B cell (primary cell): ENCODE measurements around the gene LBH. TPM values are rescaled to one million over a fixed set of nuclear protein-coding genes. Genes with fewer than 3 reads are reported as not detected.

ENCODE experiments used
- ATAC-seq: fragments of 200-7000 bp; cut with Tn5 transposase; one replicate; pipeline ENCODE4 v1.10.0; 2021; ENCODE audit warnings: low read depth, mild to moderate bottlenecking, moderate number of reproducible peaks, moderate library complexity
- CTCF ChIA-PET: fragments of 350-600 bp; sonication (Branson Sonifier 250); formaldehyde crosslinking; loops from one replicate; lab custom pipeline; 2021; ENCODE audit warnings: antibody characterized with exemption, inconsistent platforms; lab: Charles Lee
- POLR2A ChIA-PET: fragments of 350-600 bp; sonication (Branson Sonifier 250); formaldehyde crosslinking; loops from one replicate; lab custom pipeline; 2021; ENCODE audit warnings: antibody characterized with exemption; lab: Charles Lee
- DNase-seq: peaks from one replicate; pipeline ENCODE4 v3.0.0; 2013
- H2AFZ ChIP-seq: 2 replicates; pipeline ENCODE4 v1.6.1; 2012; ENCODE audit warnings: mild to moderate bottlenecking, low read depth, low read length; ENCODE audit not compliant: insufficient read depth, poor library complexity, severe bottlenecking
- H3K27ac ChIP-seq, 2 donors: 1 replicate in 1 of 2; 2 replicates in 1 of 2; pipeline ENCODE4 v1.5.1; 2012 to 2013; ENCODE audit warnings: low read length in 2 of 2, mild to moderate bottlenecking in 2 of 2, moderate library complexity in 1 of 2
- H3K27me3 ChIP-seq, 4 experiments: fragments of 200-600 bp in 1 of 4; sonication (generic) in 1 of 4; replicated peaks in 1 of 4; 1 replicate in 2 of 4; 2 replicates in 2 of 4; pipeline versions ENCODE4 v1.6.1 to v1.7.0; 2013 to 2016; ENCODE audit warnings: low read length in 3 of 4, mild to moderate bottlenecking in 2 of 4, mixed read lengths in 1 of 4, moderate library complexity in 1 of 4; ENCODE audit not compliant: insufficient read depth in 4 of 4, control insufficient read depth in 3 of 4; ENCODE audit errors: control extremely low read depth in 1 of 4
- H3K36me3 ChIP-seq, 2 experiments: replicated peaks in 1 of 2; 1 replicate in 1 of 2; 2 replicates in 1 of 2; pipeline versions ENCODE4 v1.6.1 to v1.7.1; 2013; ENCODE audit warnings: low read length in 1 of 2; ENCODE audit not compliant: insufficient read depth in 2 of 2, control insufficient read depth in 1 of 2; ENCODE audit errors: control extremely low read depth in 1 of 2, extremely low read depth in 1 of 2
- H3K4me1 ChIP-seq, 2 donors: fragments of 200-600 bp in 1 of 2; sonication (generic) in 1 of 2; 1 replicate in 1 of 2; 2 replicates in 1 of 2; pipeline versions ENCODE4 v1.5.1 to v1.6.1; 2013 to 2017; ENCODE audit warnings: low read length in 2 of 2; ENCODE audit not compliant: control insufficient read depth in 2 of 2, insufficient read depth in 2 of 2
- H3K4me2 ChIP-seq: replicated peaks from 2 replicates; pipeline ENCODE3; 2012; ENCODE audit warnings: mild to moderate bottlenecking, low read depth, low read length; ENCODE audit not compliant: poor library complexity, severe bottlenecking
- H3K4me3 ChIP-seq, 5 experiments: fragments of 200-600 bp in 1 of 5; sonication (generic) in 1 of 5; 1 replicate in 3 of 5; 2 replicates in 2 of 5; pipeline versions ENCODE4 v1.5.1 to v1.7.0; 2011 to 2016; ENCODE audit warnings: low read length in 4 of 5, mild to moderate bottlenecking in 4 of 5, low read depth in 2 of 5, control low read depth in 1 of 5, moderate library complexity in 1 of 5; ENCODE audit not compliant: insufficient read depth in 1 of 5; ENCODE audit errors: control extremely low read depth in 1 of 5, extremely low read depth in 1 of 5
- H3K79me2 ChIP-seq: fragments of 200-600 bp; sonication (generic); one replicate; pipeline ENCODE4 v1.6.0; 2016; ENCODE audit warnings: low read length; ENCODE audit not compliant: control insufficient read depth, insufficient read depth
- H3K9ac ChIP-seq: fragments of 200-600 bp; sonication (generic); 2 replicates; pipeline ENCODE4 v1.6.1; 2017; ENCODE audit warnings: mild to moderate bottlenecking, low read length, moderate library complexity
- H3K9me3 ChIP-seq, 3 donors: one replicate each; pipeline versions ENCODE4 v1.6.1 to v1.7.1; 2013; ENCODE audit warnings: low read length in 2 of 3; ENCODE audit not compliant: control insufficient read depth in 2 of 3, insufficient read depth in 1 of 3; ENCODE audit errors: control extremely low read depth in 1 of 3
- H4K20me1 ChIP-seq: 2 replicates; pipeline ENCODE4 v1.6.0; 2012; ENCODE audit warnings: mild to moderate bottlenecking, low read length; ENCODE audit not compliant: insufficient read depth, control insufficient read depth, poor library complexity, severe bottlenecking
- H3K27ac Mint-ChIP-seq: one replicate; pipeline ENCODE4 v1.8.0; 2021; ENCODE audit warnings: mixed read lengths
- H3K27me3 Mint-ChIP-seq: one replicate; pipeline ENCODE4 v1.8.0; 2021; ENCODE audit warnings: mixed read lengths
- H3K4me1 Mint-ChIP-seq: one replicate; pipeline ENCODE4 v1.8.0; 2021; ENCODE audit warnings: mixed read lengths
- H3K4me3 Mint-ChIP-seq: one replicate; pipeline ENCODE4 v1.8.0; 2021; ENCODE audit warnings: mixed read lengths
- H3K9me3 Mint-ChIP-seq: one replicate; pipeline ENCODE4 v1.8.0; 2022; ENCODE audit warnings: mixed read lengths; ENCODE audit not compliant: insufficient read depth
- CTCF ChIP-seq: fragments of 200-600 bp; IDR thresholded peaks from one replicate; pipeline ENCODE4 v1.8.0; 2022; ENCODE audit warnings: antibody characterized with exemption, mild to moderate bottlenecking
- EZH2 ChIP-seq: IDR thresholded peaks from 2 replicates; pipeline ENCODE4 v1.6.1; 2012; ENCODE audit warnings: borderline replicate concordance, low read depth, mild to moderate bottlenecking, moderate library complexity, low read length; ENCODE audit not compliant: insufficient read depth, poor library complexity, severe bottlenecking
- WGBS: methylation state at CpG from one replicate; pipeline ENCODE4 v1.1.5; 2013; ENCODE audit warnings: missing lambda C conversion rate; ENCODE audit not compliant: insufficient coverage; 5-methylcytosine and 5-hydroxymethylcytosine counted together
- intact Hi-C: fragments of 100-400 bp; cut with micrococcal nuclease; formaldehyde crosslinking; loops from one replicate; pipeline ENCODE4 v1.10.0; 2022
- polyA plus RNA-seq: library from polyadenylated mRNA; depleted of rRNA; stranded (reverse); fragments of >200 nt; gene quantifications from 2 replicates; pipeline ENCODE4 v1.2.3, GENCODE V29; 2012
- total RNA-seq, 2 donors: library from RNA; stranded (reverse); fragments of 120-200 nt in 1 of 2; gene quantifications; 1 replicate in 1 of 2; 2 replicates in 1 of 2; pipeline versions ENCODE4 v1.2.3 to v1.2.4, GENCODE V29; 2013 to 2022

Gene LBH
- total and polyA plus RNA-seq, 2 donors (not counting 1 experiment from before 2014, with no cell fraction given): 158 to 201 TPM

- H3K4me3 Mint-ChIP-seq: peak overlapping the region; percentile 80
- ChIA-PET CTCF (interaction anchor here (0.7 to 13.1 kb wide), 19 partner anchors 8 to 478 kb away, joined by 3 to 148 read pairs (median 5); partner anchors contain the start of gene YPEL5), POLR2A (interaction anchor here (0.5 to 5.2 kb wide), 5 partner anchors 26 to 281 kb away, joined by 3 to 59 read pairs (median 3); no protein-coding TSS in a partner anchor)
- no peak overlapping the region for H3K4me3 ChIP-seq
- no peak overlapping the region for H2AFZ ChIP-seq
- peaks cover 36 to 47% of the 10 kb centered on the region in 2 donors for H3K4me1 ChIP-seq
- WGBS: 100% methylated on average over 2 of the region's 3 CpGs
- H3K79me2 ChIP-seq: peaks cover 56% of the 10 kb centered on the region
- intact Hi-C loops: no loop called here
- no peaks in the 10 kb centered on the region for H3K27me3 ChIP-seq
- peaks cover 47% of the 10 kb centered on the region for H3K4me1 Mint-ChIP-seq
- TF ChIP-seq EZH2 (no peak), CTCF (no peak)
- H3K27ac ChIP-seq: no peak overlapping the region
- ATAC-seq (no peak), DNase-seq (no peak)
- H3K36me3 ChIP-seq: peaks cover 0 to 8% of the 10 kb centered on the region in 2 experiments
- no peak overlapping the region for H3K9ac ChIP-seq
- H3K9me3 Mint-ChIP-seq: no peaks in the 10 kb centered on the region
- H3K4me2 ChIP-seq: no peak overlapping the region
- H3K27me3 Mint-ChIP-seq: no peaks in the 10 kb centered on the region
- H3K9me3 ChIP-seq: no peaks in the 10 kb centered on the region
- H3K27ac Mint-ChIP-seq: peak overlapping the region; percentile 81
- peaks cover 25% of the 10 kb centered on the region for H4K20me1 ChIP-seq
Observed at GRCh38 chr2:30229596-30229995, 1.7 kb upstream of the LBH start.

- Histone ChIP-seq H3K9me3 (no peaks in the 10 kb centered on the region), H3K27me3 (no peaks in the 10 kb centered on the region), H3K79me2 (peaks cover 66% of the 10 kb centered on the region), H3K4me1 (peaks cover 38 to 48% of the 10 kb centered on the region in 2 donors), H2AFZ (peak overlapping the region; percentile 98), H3K36me3 (peaks cover 0 to 19% of the 10 kb centered on the region in 2 experiments), H3K9ac (peak overlapping the region; percentile 96), H3K4me2 (peak overlapping the region; percentile 98), H3K4me3 (peak overlapping the region; percentile 70 to 94 (median 93)), H3K27ac (peak overlapping the region; percentile 74 to 94), H4K20me1 (peaks cover 35% of the 10 kb centered on the region)
- Mint-ChIP-seq H3K27ac (peak overlapping the region; percentile 92), H3K4me1 (peaks cover 47% of the 10 kb centered on the region), H3K9me3 (no peaks in the 10 kb centered on the region), H3K4me3 (peak overlapping the region; percentile 80), H3K27me3 (no peaks in the 10 kb centered on the region)
- CTCF ChIA-PET: interaction anchor here (0.7 to 13.1 kb wide), 24 partner anchors 9 to 477 kb away, joined by 3 to 148 read pairs (median 5); partner anchors contain the start of genes LCLAT1 and YPEL5
- ATAC-seq (no peak), DNase-seq (peak; percentile 58)
- intact Hi-C loops: loop anchor here (1.0 to 5.0 kb wide), 8 partner anchors 7 to 1002 kb away; partner anchors contain the start of genes EHD3 and LCLAT1
- under 1% methylated on average over 50 of the region's 50 CpGs for WGBS
- POLR2A ChIA-PET: interaction anchor here (0.6 to 5.2 kb wide), 21 partner anchors 8 to 1090 kb away, joined by 3 to 59 read pairs (median 6); no protein-coding TSS in a partner anchor
- TF ChIP-seq CTCF (no peak), EZH2 (no peak)
Observed at GRCh38 chr2:30230497-30231211, 680 bp upstream of the LBH start.
